DMS53 treated with DMSO at 0.1 percent for 48 hours (cell line): Measurements from ENCODE around the gene SEC23A.

Experiments
- DNase-seq: peaks from one replicate; lab custom pipeline; 2025; ENCODE audit not compliant: unreplicated experiment; lab: John Stamatoyannopoulos, UW

The SEC23A gene

DNA sequence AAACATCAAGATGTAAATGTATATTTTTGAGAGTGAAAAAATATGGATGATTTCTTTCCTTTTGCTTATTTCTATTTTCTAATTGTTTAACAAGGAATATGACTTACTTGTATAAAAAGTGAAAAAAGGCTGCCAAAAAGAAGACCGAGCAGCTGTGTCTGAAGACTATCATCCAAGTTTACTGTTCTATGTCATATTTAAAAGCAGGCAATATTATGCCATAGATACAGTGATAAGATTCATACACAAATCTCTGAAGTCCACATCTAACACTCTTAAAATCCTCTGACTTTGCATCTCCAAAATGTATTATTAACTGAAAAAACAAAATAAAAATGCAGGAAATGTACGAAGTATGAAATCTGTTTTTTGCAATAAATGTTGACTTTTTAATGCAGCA lies 109.1 kb downstream of the SEC23A start:
- no peak for DNase-seq

GRCh38 chr14:38992067-38992844 lies 110.8 kb downstream of the SEC23A start:
- no peak for DNase-seq

DNA sequence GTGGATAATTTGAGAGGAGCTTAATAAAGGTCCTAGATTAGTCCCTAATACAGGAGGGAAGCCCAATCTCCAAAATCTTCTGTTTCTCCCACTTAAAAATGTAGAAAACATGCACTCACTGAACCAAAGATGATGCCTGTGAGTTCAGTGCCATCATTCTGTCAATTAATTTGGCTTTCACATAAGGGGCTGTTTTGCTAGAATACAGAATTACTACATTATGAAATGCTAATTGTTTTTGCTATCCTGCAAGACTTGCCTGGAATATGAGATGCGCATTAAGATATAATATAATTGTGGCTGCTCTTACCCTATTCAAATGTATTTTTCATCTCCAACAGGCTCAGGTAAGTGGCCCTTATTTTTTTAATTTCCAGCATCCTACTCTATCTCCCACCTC lies 111.7 kb downstream of the SEC23A start:
- DNase-seq, result no peak

DNA sequence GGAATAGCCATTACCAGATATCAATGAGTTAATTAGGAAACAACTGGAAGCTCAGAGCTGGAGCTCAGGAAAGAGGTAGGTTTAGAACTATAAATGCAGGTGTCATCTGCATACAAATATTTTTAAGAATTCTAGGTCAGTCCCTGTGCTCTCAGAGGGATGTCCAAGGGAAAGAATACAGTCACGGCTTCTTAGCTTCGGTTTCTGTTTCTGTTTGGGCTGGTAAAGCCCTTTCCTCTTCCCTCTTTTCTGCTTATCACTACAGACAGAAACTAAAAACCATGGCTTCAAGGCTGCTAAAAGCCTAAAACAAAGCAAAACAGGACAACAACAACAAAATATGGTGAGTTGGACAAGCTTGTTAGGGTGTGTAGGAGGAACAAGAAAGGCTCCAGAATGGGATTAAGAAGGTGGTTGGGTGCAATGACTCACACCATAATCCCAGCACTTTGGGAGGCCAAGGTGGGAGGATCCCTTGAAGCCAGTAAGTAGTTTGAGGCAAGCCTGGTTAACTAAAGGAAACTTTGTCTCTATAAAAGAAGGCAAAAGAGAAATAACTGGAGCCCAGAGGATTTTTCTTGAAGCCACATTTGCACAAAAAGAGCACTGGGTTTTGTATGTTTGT lies 113.0 kb downstream of the SEC23A start:
- no peak for DNase-seq

- no peak for DNase-seq
These were observed 115.3 kb downstream of the SEC23A start for GRCh38 chr14:38987781-38988180.

DNA sequence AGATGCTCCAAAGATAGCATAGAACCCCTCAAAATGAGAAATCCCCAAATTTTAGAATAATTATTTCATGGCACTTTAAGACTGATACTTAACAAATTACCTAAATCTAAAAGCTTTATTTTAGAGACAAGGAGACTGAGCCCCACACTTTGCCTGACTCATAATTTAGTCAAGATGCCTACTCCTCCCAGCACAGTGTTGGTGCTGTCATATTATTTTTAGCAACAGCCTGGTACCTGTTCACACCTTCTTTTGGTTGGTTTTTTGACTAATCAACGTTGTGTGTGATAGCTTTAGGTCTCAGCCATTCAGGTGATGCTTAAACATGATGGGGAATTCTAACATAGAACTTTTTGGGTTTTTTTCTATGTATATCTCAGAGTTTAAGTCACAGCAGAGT lies 120.2 kb downstream of the SEC23A start:
- no peak for DNase-seq

GRCh38 chr14:38982278-38982677 lies 120.8 kb downstream of the SEC23A start:
- DNase-seq, result no peak
